Central memory CD8-positive, alpha-beta T cell (primary cell): ENCODE results near the gene MTCH1.

Source experiments
- ATAC-seq: fragments of 150-1000 bp; cut with Tn5 transposase; replicated peaks from 2 replicates; pipeline ENCODE4 v1.10.0; 2022; ENCODE audit warnings: mild to moderate bottlenecking, moderate FRiP score, moderate number of reproducible peaks; ENCODE audit not compliant: poor library complexity, severe bottlenecking; ENCODE audit errors: extremely low read depth
- DNase-seq, 2 donors: peaks; one replicate each; pipeline ENCODE4 v3.0.0; 2021; ENCODE audit warnings: low spot score in 2 of 2
- H3K27ac Mint-ChIP-seq: one replicate; pipeline ENCODE4 v1.8.0; 2022; ENCODE audit warnings: low read depth, mild to moderate bottlenecking, moderate library complexity, mixed read lengths
- H3K27me3 Mint-ChIP-seq: one replicate; pipeline ENCODE4 v1.8.0; 2022; ENCODE audit warnings: mixed read lengths
- H3K36me3 Mint-ChIP-seq: one replicate; pipeline ENCODE4 v1.8.0; 2022; ENCODE audit warnings: mild to moderate bottlenecking, moderate library complexity, mixed read lengths; ENCODE audit not compliant: insufficient read depth
- H3K4me1 Mint-ChIP-seq: one replicate; pipeline ENCODE4 v1.8.0; 2022; ENCODE audit warnings: mixed read lengths
- H3K4me3 Mint-ChIP-seq: one replicate; pipeline ENCODE4 v1.8.0; 2022; ENCODE audit warnings: mild to moderate bottlenecking, moderate library complexity, mixed read lengths
- H3K9me3 Mint-ChIP-seq: one replicate; pipeline ENCODE4 v1.8.0; 2022; ENCODE audit warnings: mixed read lengths

The MTCH1 gene

DNA sequence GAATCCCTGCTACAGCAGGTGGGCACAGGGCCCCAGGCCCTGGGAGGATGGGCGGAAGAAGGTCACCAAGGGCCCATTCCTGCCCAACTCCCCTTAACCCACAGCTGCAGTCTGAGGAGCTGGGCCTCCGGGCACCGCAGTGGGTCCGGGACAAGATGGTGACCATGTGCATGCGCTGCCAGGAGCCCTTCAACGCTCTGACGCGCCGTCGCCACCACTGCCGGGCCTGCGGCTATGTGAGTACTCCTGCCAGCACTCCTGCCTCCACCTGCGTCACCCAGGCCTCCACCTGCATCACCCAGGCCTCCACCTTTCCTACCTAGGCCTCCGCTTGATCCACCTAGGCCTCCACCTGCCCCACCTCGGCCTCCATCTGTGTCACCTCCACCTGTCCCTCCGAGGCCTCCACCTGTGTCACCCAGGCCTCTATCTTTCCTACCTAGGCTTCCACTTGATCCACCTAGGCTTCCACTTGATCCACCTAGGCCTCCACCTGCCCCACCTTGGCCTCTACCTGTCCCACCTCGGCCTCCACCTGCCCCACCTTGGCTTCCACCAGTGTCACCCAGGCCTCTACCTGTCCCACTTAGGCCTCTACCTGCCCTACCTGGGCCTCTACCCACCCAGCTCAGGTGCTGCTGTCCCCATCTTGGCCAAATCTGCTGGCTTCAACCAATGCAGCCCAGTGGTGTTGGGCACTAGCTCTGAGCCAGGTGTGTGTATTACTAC, 36.3 kb upstream of the MTCH1 start:
- DNase-seq (no peak), ATAC-seq (no peak)
- no peaks in the 10 kb centered on the region for H3K27me3 Mint-ChIP-seq
- H3K4me3 Mint-ChIP-seq = no peak overlapping the region
- H3K9me3 Mint-ChIP-seq = no peaks in the 10 kb centered on the region
- H3K36me3 Mint-ChIP-seq = peaks cover 5% of the 10 kb centered on the region
- H3K4me1 Mint-ChIP-seq = peaks cover 56% of the 10 kb centered on the region
- peak overlapping the region; percentile 55 for H3K27ac Mint-ChIP-seq

GRCh38 chr6:37021356-37022129, 35.5 kb upstream of the MTCH1 start:
- peaks cover 4% of the 10 kb centered on the region for H3K36me3 Mint-ChIP-seq
- no peaks in the 10 kb centered on the region for H3K27me3 Mint-ChIP-seq
- H3K4me3 Mint-ChIP-seq = no peak overlapping the region
- H3K4me1 Mint-ChIP-seq = peaks cover 56% of the 10 kb centered on the region
- no peaks in the 10 kb centered on the region for H3K9me3 Mint-ChIP-seq
- H3K27ac Mint-ChIP-seq = peak overlapping the region; percentile 55
- DNase-seq (peak in 1 of 2 donors; percentile 57), ATAC-seq (no peak)

GRCh38 chr6:37020812-37021211, 34.8 kb upstream of the MTCH1 start:
- Mint-ChIP-seq H3K27me3 (no peaks in the 10 kb centered on the region), H3K4me1 (peaks cover 52% of the 10 kb centered on the region), H3K4me3 (no peak overlapping the region), H3K27ac (no peak overlapping the region), H3K9me3 (no peaks in the 10 kb centered on the region), H3K36me3 (peaks cover 4% of the 10 kb centered on the region)
- ATAC-seq (no peak), DNase-seq (no peak)

- no peak overlapping the region for H3K27ac Mint-ChIP-seq
- no peaks in the 10 kb centered on the region for H3K9me3 Mint-ChIP-seq
- H3K4me3 Mint-ChIP-seq = no peak overlapping the region
- DNase-seq (no peak), ATAC-seq (no peak)
- peaks cover 4% of the 10 kb centered on the region for H3K36me3 Mint-ChIP-seq
- peaks cover 49% of the 10 kb centered on the region for H3K4me1 Mint-ChIP-seq
- H3K27me3 Mint-ChIP-seq = no peaks in the 10 kb centered on the region
Observed at GRCh38 chr6:37020381-37020780, 34.4 kb upstream of the MTCH1 start.

DNA sequence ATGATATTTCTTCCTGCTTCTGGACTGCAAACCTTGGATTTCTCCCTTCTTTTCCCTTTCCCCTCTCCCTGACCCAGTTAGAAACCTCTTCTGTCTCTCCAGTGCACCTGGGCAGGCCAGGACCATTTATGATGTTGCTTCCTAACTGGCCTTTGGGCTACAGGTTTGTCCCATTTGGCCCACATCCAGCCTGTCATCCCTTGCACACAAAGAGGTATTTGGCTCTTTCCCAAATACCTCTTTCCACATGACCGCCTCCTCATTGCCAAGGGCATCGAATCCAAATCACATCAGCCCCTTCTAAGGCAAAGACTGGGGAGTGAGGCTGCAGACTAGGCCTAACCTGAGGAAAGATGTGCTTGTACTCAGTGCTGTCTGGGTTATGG, 33.1 kb upstream of the MTCH1 start:
- Mint-ChIP-seq H3K4me1 (peaks cover 42% of the 10 kb centered on the region), H3K4me3 (no peak overlapping the region), H3K27me3 (no peaks in the 10 kb centered on the region), H3K27ac (peak overlapping the region; percentile 69), H3K9me3 (no peaks in the 10 kb centered on the region), H3K36me3 (peaks cover 1% of the 10 kb centered on the region)
- DNase-seq (no peak), ATAC-seq (no peak)

DNA sequence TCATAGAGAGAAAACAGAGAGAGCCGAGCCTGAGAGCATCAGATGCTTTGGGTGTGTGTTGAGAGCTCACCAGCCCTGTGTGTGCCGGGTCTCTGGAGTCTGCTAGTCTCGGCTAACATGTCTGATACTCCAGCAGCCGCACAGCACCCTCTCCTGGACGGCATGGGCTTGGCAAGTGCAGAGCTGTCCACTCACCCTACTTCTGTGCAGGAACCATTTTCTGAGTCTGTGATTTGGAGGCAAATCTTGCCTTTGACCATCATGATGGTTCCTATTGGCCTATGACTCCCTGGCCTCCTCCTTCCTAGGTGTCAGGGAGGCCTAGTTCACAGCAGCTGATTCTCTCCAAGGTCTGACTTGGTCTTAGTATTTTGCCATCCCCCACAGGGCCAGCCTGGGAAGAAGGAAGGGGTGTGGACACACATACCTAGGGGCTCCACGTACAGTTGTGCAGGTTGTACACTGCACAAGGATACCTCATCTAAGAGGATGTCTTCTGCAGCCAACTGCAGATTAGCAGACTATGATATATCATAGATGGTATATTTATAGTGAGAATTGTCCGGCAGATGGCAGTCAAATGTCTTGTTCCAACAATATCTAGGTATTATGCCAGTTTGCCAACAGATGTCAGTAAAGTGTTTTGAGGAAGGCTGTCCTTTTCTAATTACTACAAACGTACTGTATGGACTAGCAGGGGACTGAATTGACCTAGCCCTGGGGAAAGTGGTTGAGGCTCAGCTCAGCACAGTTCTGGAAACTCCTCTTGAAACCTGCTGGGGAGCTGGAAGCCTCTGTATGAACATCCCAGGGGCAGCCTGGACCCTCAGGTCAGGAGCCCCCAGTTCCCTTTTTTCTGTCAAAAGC, 32.4 kb upstream of the MTCH1 start:
- H3K27me3 Mint-ChIP-seq = no peaks in the 10 kb centered on the region
- H3K9me3 Mint-ChIP-seq = no peaks in the 10 kb centered on the region
- peaks cover 42% of the 10 kb centered on the region for H3K4me1 Mint-ChIP-seq
- peak; percentile 83 for DNase-seq
- no peak overlapping the region for H3K4me3 Mint-ChIP-seq
- H3K27ac Mint-ChIP-seq = peak overlapping the region; percentile 83
- peaks cover 1% of the 10 kb centered on the region for H3K36me3 Mint-ChIP-seq
- ATAC-seq = peak; percentile 97

- Mint-ChIP-seq H3K4me3 (no peak overlapping the region), H3K4me1 (peaks cover 34% of the 10 kb centered on the region), H3K27me3 (no peaks in the 10 kb centered on the region), H3K9me3 (no peaks in the 10 kb centered on the region), H3K36me3 (peaks cover 1% of the 10 kb centered on the region), H3K27ac (peak overlapping the region; percentile 83)
- ATAC-seq (no peak), DNase-seq (no peak)
Observed at GRCh38 chr6:37017606-37018197, 31.7 kb upstream of the MTCH1 start.

GRCh38 chr6:37016995-37017394, 31.0 kb upstream of the MTCH1 start:
- Mint-ChIP-seq H3K27me3 (no peaks in the 10 kb centered on the region), H3K9me3 (no peaks in the 10 kb centered on the region), H3K36me3 (no peaks in the 10 kb centered on the region), H3K4me1 (peaks cover 28% of the 10 kb centered on the region), H3K27ac (no peak overlapping the region), H3K4me3 (no peak overlapping the region)
- no peak for ATAC-seq
- no peak for DNase-seq

GRCh38 chr6:37015532-37015931, 29.5 kb upstream of the MTCH1 start:
- no peaks in the 10 kb centered on the region for H3K9me3 Mint-ChIP-seq
- H3K36me3 Mint-ChIP-seq = no peaks in the 10 kb centered on the region
- H3K4me1 Mint-ChIP-seq = peaks cover 21% of the 10 kb centered on the region
- ATAC-seq = no peak
- no peak overlapping the region for H3K4me3 Mint-ChIP-seq
- DNase-seq = no peak
- no peak overlapping the region for H3K27ac Mint-ChIP-seq
- H3K27me3 Mint-ChIP-seq = no peaks in the 10 kb centered on the region

GRCh38 chr6:37014667-37015066, 28.7 kb upstream of the MTCH1 start:
- Mint-ChIP-seq H3K27me3 (no peaks in the 10 kb centered on the region), H3K36me3 (no peaks in the 10 kb centered on the region), H3K4me3 (no peak overlapping the region), H3K4me1 (peaks cover 20% of the 10 kb centered on the region), H3K27ac (no peak overlapping the region), H3K9me3 (no peaks in the 10 kb centered on the region)
- ATAC-seq (no peak), DNase-seq (no peak)

GRCh38 chr6:37013516-37014491, 27.8 kb upstream of the MTCH1 start:
- peaks cover 12% of the 10 kb centered on the region for H3K4me1 Mint-ChIP-seq
- no peaks in the 10 kb centered on the region for H3K27me3 Mint-ChIP-seq
- no peak overlapping the region for H3K27ac Mint-ChIP-seq
- no peaks in the 10 kb centered on the region for H3K9me3 Mint-ChIP-seq
- ATAC-seq (no peak), DNase-seq (no peak)
- H3K36me3 Mint-ChIP-seq = no peaks in the 10 kb centered on the region
- H3K4me3 Mint-ChIP-seq = no peak overlapping the region
